HepG2 (cell line): ENCODE data around the gene LRP5. TPM values are rescaled to one million over a fixed set of nuclear protein-coding genes. Genes with fewer than 3 reads are reported as not detected.
A peak's percentile ranks its signal among the peaks of the same experiment; 100 is the strongest.

Source experiments
- BCL6 ChIP-seq: IDR thresholded peaks from 2 replicates; pipeline ENCODE4 v1.6.1; 2016; ENCODE audit warnings: missing genetic modification reagents, missing compliant biosample characterization
- BRCA1 ChIP-seq: sonication (generic); formaldehyde crosslinking; IDR thresholded peaks from 2 replicates; pipeline ENCODE4 v1.4.0; 2020; ENCODE audit warnings: missing genetic modification reagents
- FOSL2 ChIP-seq: sonication (generic); formaldehyde crosslinking; IDR thresholded peaks from 2 replicates; pipeline ENCODE4 v1.4.0; 2020; ENCODE audit warnings: missing genetic modification reagents
- GATA4 ChIP-seq: sonication (generic); IDR thresholded peaks from 2 replicates; pipeline ENCODE4 v1.6.1; 2016; ENCODE audit warnings: antibody characterized with exemption, low read depth, borderline replicate concordance
- GATAD2A ChIP-seq: IDR thresholded peaks from 2 replicates; pipeline ENCODE4 v1.6.1; 2016
- HDAC1 ChIP-seq: sonication (generic); formaldehyde crosslinking; IDR thresholded peaks from 2 replicates; pipeline ENCODE4 v1.5.1; 2020; ENCODE audit warnings: mild to moderate bottlenecking, missing genetic modification reagents
- HMG20B ChIP-seq: conservative IDR thresholded peaks from 2 replicates; pipeline ENCODE4 v1.6.1; 2016; ENCODE audit warnings: missing genetic modification reagents, missing compliant biosample characterization
- HOXD1 ChIP-seq: sonication (generic); formaldehyde crosslinking; IDR thresholded peaks from 2 replicates; pipeline ENCODE4 v1.5.0; 2020; ENCODE audit warnings: missing genetic modification reagents
- ISL2 ChIP-seq: sonication (generic); formaldehyde crosslinking; IDR thresholded peaks from 2 replicates; pipeline ENCODE4 v1.5.0; 2020; ENCODE audit warnings: missing genetic modification reagents
- MATR3 ChIP-seq: sonication (generic); formaldehyde crosslinking; IDR thresholded peaks from 2 replicates; pipeline ENCODE4 v1.4.0; 2020; ENCODE audit warnings: missing genetic modification reagents
- MZF1 ChIP-seq: sonication (generic); formaldehyde crosslinking; IDR thresholded peaks from 2 replicates; pipeline ENCODE4 v1.8.1; 2023; ENCODE audit warnings: mild to moderate bottlenecking, missing genetic modification reagents, borderline replicate concordance
- NAIF1 ChIP-seq: sonication (generic); formaldehyde crosslinking; IDR thresholded peaks from 2 replicates; pipeline ENCODE4 v1.5.0; 2020; ENCODE audit warnings: mild to moderate bottlenecking, missing genetic modification reagents, borderline replicate concordance
- NCOA2 ChIP-seq: sonication (generic); formaldehyde crosslinking; IDR thresholded peaks from 2 replicates; pipeline ENCODE4 v1.8.0; 2022; ENCODE audit warnings: inconsistent platforms
- NKX3-1 ChIP-seq: sonication (generic); formaldehyde crosslinking; IDR thresholded peaks from 2 replicates; pipeline ENCODE4 v1.5.0; 2020; ENCODE audit warnings: missing genetic modification reagents
- NR1H2 ChIP-seq: sonication (generic); formaldehyde crosslinking; IDR thresholded peaks from 2 replicates; pipeline ENCODE4 v1.8.1; 2022; ENCODE audit warnings: low read depth, missing genetic modification reagents, borderline replicate concordance
- ONECUT2 ChIP-seq: sonication (generic); formaldehyde crosslinking; IDR thresholded peaks from 2 replicates; pipeline ENCODE4 v1.4.0; 2020; ENCODE audit warnings: missing genetic modification reagents
- PHF20 ChIP-seq: sonication (generic); formaldehyde crosslinking; IDR thresholded peaks from 2 replicates; pipeline ENCODE4 v1.5.0; 2020; ENCODE audit warnings: mild to moderate bottlenecking, missing genetic modification reagents
- PTBP1 ChIP-seq: fragments of 200-400 bp; formaldehyde crosslinking; IDR thresholded peaks from 2 replicates; pipeline ENCODE4 v1.6.1; 2018; ENCODE audit warnings: low read length, low read depth; ENCODE audit not compliant: poor library complexity, severe bottlenecking
- RFX3 ChIP-seq: IDR thresholded peaks from 2 replicates; pipeline ENCODE4 v1.6.1; 2016; ENCODE audit warnings: missing biosample characterization, missing genetic modification reagents
- SOX6 ChIP-seq, 2 experiments: fragments of 450-650 bp in 1 of 2; sonication (generic) in 1 of 2; formaldehyde crosslinking in 1 of 2; IDR thresholded peaks; 2 replicates each; pipeline versions ENCODE4 v1.4.0 to v1.6.1; 2017 to 2020; ENCODE audit warnings: antibody characterized with exemption in 1 of 2, mild to moderate bottlenecking in 1 of 2, missing genetic modification reagents in 1 of 2
- SP5 ChIP-seq: IDR thresholded peaks from 2 replicates; pipeline ENCODE4 v1.6.1; 2016; ENCODE audit warnings: low read depth, borderline replicate concordance
- ZBTB1 ChIP-seq: sonication (generic); formaldehyde crosslinking; IDR thresholded peaks from 2 replicates; pipeline ENCODE4 v1.4.0; 2020; ENCODE audit warnings: missing genetic modification reagents, borderline replicate concordance
- ZNF335 ChIP-seq: sonication (generic); formaldehyde crosslinking; IDR thresholded peaks from 2 replicates; pipeline ENCODE4 v1.4.0; 2020; ENCODE audit warnings: missing genetic modification reagents
- ZNF501 ChIP-seq: sonication (generic); formaldehyde crosslinking; IDR thresholded peaks from 2 replicates; pipeline ENCODE4 v1.5.1; 2020; ENCODE audit warnings: mild to moderate bottlenecking, moderate library complexity, missing genetic modification reagents
- ZNF530 ChIP-seq: sonication (generic); formaldehyde crosslinking; IDR thresholded peaks from 2 replicates; pipeline ENCODE4 v1.5.0; 2020; ENCODE audit warnings: low read depth, mild to moderate bottlenecking, missing genetic modification reagents
- ZNF709 ChIP-seq: sonication (generic); formaldehyde crosslinking; IDR thresholded peaks from 2 replicates; pipeline ENCODE4 v1.5.0; 2020; ENCODE audit warnings: mild to moderate bottlenecking, missing genetic modification reagents
- ZNF746 ChIP-seq: sonication (generic); formaldehyde crosslinking; IDR thresholded peaks from 2 replicates; pipeline ENCODE4 v1.8.0; 2022; ENCODE audit warnings: mild to moderate bottlenecking, missing genetic modification reagents
- ZNF792 ChIP-seq: IDR thresholded peaks from 2 replicates; pipeline ENCODE4 v1.6.1; 2016
- ZSCAN22 ChIP-seq: sonication (generic); formaldehyde crosslinking; IDR thresholded peaks from 2 replicates; pipeline ENCODE4 v1.4.0; 2020; ENCODE audit warnings: mild to moderate bottlenecking, missing genetic modification reagents
- polyA plus RNA-seq, 8 experiments: library from polyadenylated mRNA; depleted of rRNA in 3 of 8; stranded (reverse) in 7 of 8; unstranded in 1 of 8; fragments of >200 nt; fragmentation: Illumina TruSeq in 4 of 8; extraction: Trizol in 4 of 8; gene quantifications; 2 replicates each; pipeline versions ENCODE4 v1.2.1 to v1.2.3, GENCODE V29; 2011 to 2016; ENCODE audit warnings: low read depth in 4 of 8, missing spikeins in 1 of 8, mixed read lengths in 1 of 8; ENCODE audit not compliant: insufficient read depth in 1 of 8
- total RNA-seq, 5 experiments: library from RNA; depleted of rRNA; stranded (reverse); fragments of >200 nt; fragmentation: Illumina TruSeq; extraction: Trizol; gene quantifications; 2 replicates each; pipeline ENCODE4 v1.2.3, GENCODE V29; 2016; ENCODE audit warnings: low read depth in 1 of 5
- TF ChIP-seq, protein P1 (sequence below): sonication (generic); formaldehyde crosslinking; IDR thresholded peaks from 2 replicates; pipeline ENCODE4 v1.4.0; 2020; ENCODE audit warnings: missing genetic modification reagents
- TF ChIP-seq, protein P2 (sequence below): sonication (generic); formaldehyde crosslinking; IDR thresholded peaks from 2 replicates; pipeline ENCODE4 v1.8.0; 2022; ENCODE audit warnings: mild to moderate bottlenecking, missing genetic modification reagents; ENCODE audit not compliant: insufficient replicate concordance
- TF ChIP-seq, protein P3 (sequence below): sonication (generic); formaldehyde crosslinking; IDR thresholded peaks from 2 replicates; pipeline ENCODE4 v1.8.1; 2023; ENCODE audit warnings: mild to moderate bottlenecking, missing genetic modification reagents, borderline replicate concordance

Gene LRP5
- total and polyA plus RNA-seq, 2 of the 13 experiments (the other 11 are each of a cell fraction or from before 2014, with no cell fraction given): 40.4 to 64.0 TPM

DNA sequence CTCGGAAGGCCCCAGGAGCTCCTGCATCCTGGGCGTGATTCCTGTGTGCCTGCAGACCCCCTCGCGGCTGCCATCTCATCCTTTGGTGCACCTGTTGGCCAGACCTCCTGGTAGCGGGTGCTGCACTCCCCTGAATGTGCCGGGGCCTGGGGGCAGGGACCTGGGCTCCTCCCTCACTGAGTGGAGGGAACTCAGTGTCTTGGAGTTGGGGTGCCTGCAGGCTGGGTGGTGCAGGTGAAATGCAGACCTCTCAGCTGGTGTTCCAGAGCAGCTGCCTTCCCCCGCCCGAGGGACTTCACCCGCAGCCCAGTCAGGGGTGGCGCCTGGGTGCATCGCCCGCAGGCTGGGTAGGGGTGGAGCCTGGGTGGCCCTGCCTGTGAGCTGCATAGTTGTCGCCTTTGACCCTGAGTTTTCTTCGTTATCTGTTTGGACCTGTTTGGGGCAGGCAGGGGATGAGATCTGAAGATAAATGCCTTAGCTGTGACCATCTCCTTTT lies 31.4 kb downstream of the LRP5 start (continued):
- TF ChIP-seq NCOA2 (CRISPR knock-in tag) (0 out of 2 replicates have a peak, but pooled peaks have one; percentile 29), PTBP1 (no peak), SOX6 (IDR thresholded peaks at IDR 0.05) (no peak), SOX6 (CRISPR knock-in tag; IDR thresholded peaks at IDR 0.05) (peak; percentile 56; the same call in 1 of the 2 replicates), ZNF530 (CRISPR knock-in tag) (no peak), BRCA1 (CRISPR knock-in tag) (no peak), HMG20B (no peak), RFX3 (no peak), NKX3-1 (no peak), ZNF709 (CRISPR knock-in tag) (no peak), ZSCAN22 (CRISPR knock-in tag) (no peak), GATAD2A (CRISPR knock-in tag) (peak; percentile 66), HOXD1 (CRISPR knock-in tag) (no peak), ONECUT2 (CRISPR knock-in tag) (no peak), ZNF746 (no peak), PHF20 (CRISPR knock-in tag) (no peak), ZNF501 (CRISPR knock-in tag) (no peak), NR1H2 (CRISPR knock-in tag) (no peak), ZBTB1 (CRISPR knock-in tag) (no peak), BCL6 (CRISPR knock-in tag) (0 out of 2 replicates have a peak, but pooled peaks have one; percentile 25), ISL2 (CRISPR knock-in tag) (0 out of 2 replicates have a peak, but pooled peaks have one; percentile 21), SP5 (peak; percentile 54; the same call in 1 of the 2 replicates), MATR3 (no peak), FOSL2 (CRISPR knock-in tag) (peak; percentile 9; the same call in 1 of the 2 replicates), HDAC1 (no peak), ZNF792 (no peak), GATA4 (0 out of 2 replicates have a peak, but pooled peaks have one; percentile 25), MZF1 (no peak), NAIF1 (CRISPR knock-in tag) (no peak), ZNF335 (CRISPR knock-in tag) (no peak)
- TF ChIP-seq, protein P1, sequence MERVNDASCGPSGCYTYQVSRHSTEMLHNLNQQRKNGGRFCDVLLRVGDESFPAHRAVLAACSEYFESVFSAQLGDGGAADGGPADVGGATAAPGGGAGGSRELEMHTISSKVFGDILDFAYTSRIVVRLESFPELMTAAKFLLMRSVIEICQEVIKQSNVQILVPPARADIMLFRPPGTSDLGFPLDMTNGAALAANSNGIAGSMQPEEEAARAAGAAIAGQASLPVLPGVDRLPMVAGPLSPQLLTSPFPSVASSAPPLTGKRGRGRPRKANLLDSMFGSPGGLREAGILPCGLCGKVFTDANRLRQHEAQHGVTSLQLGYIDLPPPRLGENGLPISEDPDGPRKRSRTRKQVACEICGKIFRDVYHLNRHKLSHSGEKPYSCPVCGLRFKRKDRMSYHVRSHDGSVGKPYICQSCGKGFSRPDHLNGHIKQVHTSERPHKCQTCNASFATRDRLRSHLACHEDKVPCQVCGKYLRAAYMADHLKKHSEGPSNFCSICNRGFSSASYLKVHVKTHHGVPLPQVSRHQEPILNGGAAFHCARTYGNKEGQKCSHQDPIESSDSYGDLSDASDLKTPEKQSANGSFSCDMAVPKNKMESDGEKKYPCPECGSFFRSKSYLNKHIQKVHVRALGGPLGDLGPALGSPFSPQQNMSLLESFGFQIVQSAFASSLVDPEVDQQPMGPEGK: peak; percentile 79
- TF ChIP-seq, protein P2, sequence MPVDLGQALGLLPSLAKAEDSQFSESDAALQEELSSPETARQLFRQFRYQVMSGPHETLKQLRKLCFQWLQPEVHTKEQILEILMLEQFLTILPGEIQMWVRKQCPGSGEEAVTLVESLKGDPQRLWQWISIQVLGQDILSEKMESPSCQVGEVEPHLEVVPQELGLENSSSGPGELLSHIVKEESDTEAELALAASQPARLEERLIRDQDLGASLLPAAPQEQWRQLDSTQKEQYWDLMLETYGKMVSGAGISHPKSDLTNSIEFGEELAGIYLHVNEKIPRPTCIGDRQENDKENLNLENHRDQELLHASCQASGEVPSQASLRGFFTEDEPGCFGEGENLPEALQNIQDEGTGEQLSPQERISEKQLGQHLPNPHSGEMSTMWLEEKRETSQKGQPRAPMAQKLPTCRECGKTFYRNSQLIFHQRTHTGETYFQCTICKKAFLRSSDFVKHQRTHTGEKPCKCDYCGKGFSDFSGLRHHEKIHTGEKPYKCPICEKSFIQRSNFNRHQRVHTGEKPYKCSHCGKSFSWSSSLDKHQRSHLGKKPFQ: no peak
- TF ChIP-seq, protein P3, sequence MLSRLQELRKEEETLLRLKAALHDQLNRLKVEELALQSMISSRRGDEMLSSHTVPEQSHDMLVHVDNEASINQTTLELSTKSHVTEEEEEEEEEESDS (CRISPR knock-in tag): no peak
